Stimulated activated CD8-positive, alpha-beta memory T cell treated with anti-CD3 and anti-CD28 coated beads, Interleukin-2, amount 100 ng/mL, for 1 hour (primary cell): ENCODE measurements around the gene PTEN.
"Not testable (repeated sequence)": the region's sequence is repeated elsewhere in the genome, so short reads cannot be mapped to it uniquely, and the experiment has no call there.

Source experiments
- DNase-seq, 2 donors: peaks; one replicate each; pipeline ENCODE4 v3.0.0-alpha.2; 2020; ENCODE audit warnings: low read depth in 2 of 2

PTEN gene

GRCh38 chr10:87869773-87870551, 6.5 kb downstream of the PTEN start:
- no peak for DNase-seq

GRCh38 chr10:87872828-87873227, 9.4 kb downstream of the PTEN start:
- DNase-seq: no peak

- DNase-seq: no peak
These were observed 10.2 kb downstream of the PTEN start for GRCh38 chr10:87873656-87874055.

GRCh38 chr10:87875929-87876571, 12.6 kb downstream of the PTEN start:
- DNase-seq: no peak

GRCh38 chr10:87878664-87879459, 15.4 kb downstream of the PTEN start:
- DNase-seq: no peak

- no peak for DNase-seq
These were observed 16.9 kb downstream of the PTEN start for GRCh38 chr10:87880336-87880735.

- DNase-seq: not testable (repeated sequence)
These were observed 18.1 kb downstream of the PTEN start for GRCh38 chr10:87881373-87882059.

- no peak for DNase-seq
These were observed 19.3 kb downstream of the PTEN start for GRCh38 chr10:87882555-87883294.

GRCh38 chr10:87886635-87887034, 23.2 kb downstream of the PTEN start:
- DNase-seq: no peak

GRCh38 chr10:87887146-87887545, 23.7 kb downstream of the PTEN start:
- no peak for DNase-seq

GRCh38 chr10:87887548-87888289, 24.3 kb downstream of the PTEN start:
- no peak for DNase-seq

GRCh38 chr10:87895430-87895829, 32.0 kb downstream of the PTEN start:
- no peak for DNase-seq

- no peak for DNase-seq
These were observed 32.8 kb downstream of the PTEN start for GRCh38 chr10:87896216-87896615.

- DNase-seq: not testable (repeated sequence)
These were observed 34.5 kb downstream of the PTEN start for GRCh38 chr10:87897957-87898356.

- not testable (repeated sequence) for DNase-seq
These were observed 40.0 kb downstream of the PTEN start for GRCh38 chr10:87903396-87903795.

GRCh38 chr10:87913156-87913921, 49.9 kb downstream of the PTEN start:
- DNase-seq: no peak

- no peak for DNase-seq
These were observed 52.0 kb downstream of the PTEN start for GRCh38 chr10:87915406-87915805.

- DNase-seq: no peak
These were observed 52.6 kb downstream of the PTEN start for GRCh38 chr10:87915989-87916388.

- DNase-seq: no peak
These were observed 53.1 kb downstream of the PTEN start for GRCh38 chr10:87916515-87916914.
